ENCODE results near the gene TRAF3IP1.

DNA sequence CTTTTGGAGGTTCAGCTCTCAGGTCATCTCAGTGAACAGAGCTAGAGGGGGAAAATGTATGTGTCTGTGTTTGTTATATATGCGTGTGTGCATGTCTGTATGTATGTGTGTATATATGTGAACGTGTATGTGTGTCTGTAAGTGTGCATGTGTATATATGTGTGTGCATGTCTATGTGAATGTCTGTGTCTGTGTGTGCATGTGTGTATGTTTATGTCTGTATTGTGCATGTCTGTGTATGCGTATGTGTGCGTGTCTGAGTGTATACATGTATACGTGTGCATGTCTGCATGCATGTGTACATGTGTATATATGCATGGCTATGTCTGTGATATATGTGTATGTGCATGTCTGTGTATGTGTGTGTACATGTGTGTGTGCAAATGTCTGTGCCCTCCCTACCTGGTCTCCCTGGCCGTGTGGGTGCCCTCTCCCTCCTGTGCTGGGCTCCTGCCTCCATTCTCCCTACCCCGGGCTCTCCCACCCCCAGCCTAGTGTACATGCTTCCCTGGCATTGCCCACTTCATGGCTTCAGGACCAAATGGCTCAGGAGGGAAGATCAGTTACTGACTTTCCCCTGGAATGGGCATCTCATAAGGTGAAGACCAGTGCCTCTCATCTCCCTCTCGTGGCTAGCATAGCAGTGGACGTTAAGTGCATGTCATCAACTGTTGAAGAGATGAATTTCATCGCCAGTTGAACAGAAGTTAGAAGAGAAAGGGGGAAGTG is 49.9 kb downstream of the TRAF3IP1 start:
- TF ChIP-seq ZC3H10 (CRISPR knock-in tag; IDR thresholded peaks at IDR 0.05) = no peak
- no peak for TF ChIP-seq BACH2 (CRISPR knock-in tag; IDR thresholded peaks at IDR 0.05; ENCODE audit: borderline replicate concordance)
